Stomach (tissue), 4 donors: ENCODE measurements around the gene TNRC6B.

Experiments
- CTCF ChIP-seq, 7 experiments: fragments of 450-650 bp in 4 of 7; fragments of 200-600 bp in 3 of 7; sonication (generic) in 3 of 7; IDR thresholded peaks; one replicate each; pipeline ENCODE4 v1.5.1; 2016 to 2019; ENCODE audit warnings: antibody characterized with exemption in 7 of 7, control low read depth in 2 of 7, mild to moderate bottlenecking in 1 of 7
- POLR2A ChIP-seq, 4 donors: fragments of 450-650 bp; IDR thresholded peaks; one replicate each; pipeline ENCODE4 v1.6.1; 2016; ENCODE audit warnings: antibody characterized with exemption in 4 of 4, control low read depth in 2 of 4, mild to moderate bottlenecking in 1 of 4, moderate library complexity in 1 of 4
- POLR2AphosphoS5 ChIP-seq, 3 donors: sonication (generic); formaldehyde crosslinking; IDR thresholded peaks; one replicate each; pipeline ENCODE4 v1.6.1; 2016; ENCODE audit warnings: antibody characterized with exemption in 3 of 3

GRCh38 chr22:40270031-40270430 lies 92.3 kb downstream of the TNRC6B start:
- TF ChIP-seq CTCF (IDR thresholded peaks at IDR 0.05) (no peak), POLR2A (IDR thresholded peaks at IDR 0.05) (no peak), POLR2AphosphoS5 (IDR thresholded peaks at IDR 0.05) (no peak)
